GM19043 (cell line): ENCODE measurements around the gene MYO5A.
"Not testable (repeated sequence)": the region's sequence is repeated elsewhere in the genome, so short reads cannot be mapped to it uniquely, and the experiment has no call there.

Experiments used
- ATAC-seq: cut with Tn5 transposase; IDR thresholded peaks from one replicate; pipeline ENCODE4 v1.9.1; 2021; ENCODE audit warnings: low read depth; ENCODE audit not compliant: unreplicated experiment

MYO5A gene

DNA sequence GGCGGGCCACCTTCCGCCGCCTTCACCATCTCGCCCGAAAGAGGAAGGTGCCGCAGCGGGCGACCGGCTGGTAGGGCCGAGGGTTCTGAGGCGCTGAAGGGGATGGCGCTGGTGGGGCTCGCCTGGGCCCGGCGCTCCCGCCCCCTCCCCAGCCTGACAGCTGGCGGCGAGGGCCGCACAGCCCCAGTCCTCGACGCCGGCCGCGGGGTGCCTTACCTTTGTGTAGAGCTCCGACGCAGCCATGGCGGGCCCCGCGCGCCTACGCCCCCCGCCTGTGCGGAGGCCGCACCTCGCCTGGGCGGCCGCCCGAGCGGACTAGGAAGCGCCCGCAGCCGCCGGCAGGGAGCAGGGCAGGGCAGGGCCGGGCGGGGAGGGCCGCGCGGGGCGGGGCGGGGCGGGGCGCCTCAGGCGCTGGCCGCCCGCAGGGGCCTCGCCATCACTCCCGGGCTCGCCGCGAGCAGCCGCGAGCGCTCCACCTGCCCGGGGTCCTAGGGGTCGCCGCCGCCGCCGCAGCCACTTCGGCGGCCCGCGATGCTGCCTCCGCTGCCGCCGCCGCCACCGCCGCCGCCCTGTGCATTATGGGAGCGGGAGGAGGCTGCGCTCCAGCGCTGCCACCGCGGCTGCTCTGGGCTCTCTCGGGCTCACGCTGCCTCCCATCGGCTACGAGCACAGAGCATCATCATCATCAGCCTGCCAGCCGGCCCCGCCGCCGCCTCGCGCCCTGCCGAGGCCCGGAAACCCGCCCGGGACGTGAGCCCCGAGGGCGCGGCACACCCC is at the start of gene MYO5A:
MYO5A (minus strand) TSS at position 317 of the 777 bp plus-strand sequence; CDS start at position 243, 74 bp downstream.
- peak; percentile 77 for ATAC-seq

- ATAC-seq = no peak
Observed at GRCh38 chr15:52576692-52577091, 48.0 kb upstream of the MYO5A start.

- not testable (repeated sequence) for ATAC-seq
Observed at GRCh38 chr15:52575573-52575972, 46.9 kb upstream of the MYO5A start.

DNA sequence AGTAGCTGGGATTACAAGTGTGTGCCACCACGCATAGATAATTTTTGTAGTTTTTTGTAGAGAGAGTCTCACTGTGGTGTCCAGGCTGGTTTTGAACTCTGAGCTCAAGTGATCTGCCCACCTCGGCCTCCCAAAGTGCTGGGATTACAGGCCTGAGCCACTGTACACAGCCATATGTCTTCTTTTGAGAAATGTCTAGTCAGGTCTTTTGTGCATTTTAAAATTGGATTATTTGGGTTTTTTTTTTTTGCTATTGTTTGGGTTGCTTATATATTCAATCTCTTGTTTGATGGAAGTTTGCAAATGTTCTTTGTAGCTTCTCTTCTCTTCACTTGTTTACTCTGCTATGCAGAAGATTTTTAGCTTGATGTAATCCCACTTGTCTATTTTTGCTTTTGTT is 46.4 kb upstream of the MYO5A start:
- no peak for ATAC-seq

- ATAC-seq = not testable (repeated sequence)
Observed at GRCh38 chr15:52574623-52575022, 45.9 kb upstream of the MYO5A start.

DNA sequence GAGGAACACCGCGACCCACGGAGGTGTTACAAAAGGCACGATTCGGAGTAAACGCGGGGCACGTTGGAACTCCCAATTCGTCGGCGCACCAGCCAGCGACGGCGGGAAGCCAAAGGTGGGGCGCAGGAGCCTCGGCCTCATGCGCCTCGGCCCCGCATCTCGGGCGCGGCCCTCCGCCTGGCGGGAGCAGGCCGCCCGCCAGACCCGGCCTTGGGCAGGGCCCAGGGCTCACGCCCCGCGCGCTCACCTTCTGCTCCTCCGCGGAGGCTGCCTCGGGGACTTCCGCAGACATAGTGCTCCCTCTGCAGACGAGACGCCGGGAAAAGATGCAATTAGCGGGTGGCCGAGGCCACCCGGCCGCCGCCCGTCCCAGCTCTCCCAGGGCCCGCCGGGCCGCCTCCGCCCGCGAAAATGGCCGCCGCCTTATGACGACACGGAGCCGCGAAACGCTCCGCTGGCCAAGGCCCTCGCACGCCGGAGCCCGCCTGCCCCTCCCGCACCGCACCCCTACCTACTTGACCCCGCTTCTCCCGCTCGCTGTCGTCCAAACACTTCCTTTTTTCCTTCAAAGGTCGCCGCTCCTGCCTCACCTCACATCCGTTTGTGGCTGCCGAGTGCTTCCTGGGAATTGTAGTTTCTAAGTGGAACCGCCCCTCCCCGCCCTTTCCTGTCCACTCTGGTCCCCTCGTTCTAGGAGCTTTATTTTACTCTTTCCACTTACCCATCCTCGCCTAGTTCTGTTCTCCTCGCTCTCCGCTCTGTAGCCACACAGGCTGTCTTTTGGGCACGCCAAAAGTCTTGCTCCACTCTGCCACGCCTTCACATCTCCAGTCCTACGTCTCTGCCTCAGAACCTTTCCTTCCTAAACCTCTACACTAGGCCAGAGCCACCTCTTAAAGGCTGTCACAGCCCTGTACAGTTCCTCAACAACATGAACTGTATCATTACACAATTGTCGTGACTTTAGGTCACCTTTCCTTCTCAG is 40.2 kb upstream of the MYO5A start, which contains the start of gene ARPP19:
ARPP19 (minus strand) TSS at position 430 of the 985 bp plus-strand sequence; CDS start at position 292, 138 bp downstream.
- peak; percentile 60 for ATAC-seq

DNA sequence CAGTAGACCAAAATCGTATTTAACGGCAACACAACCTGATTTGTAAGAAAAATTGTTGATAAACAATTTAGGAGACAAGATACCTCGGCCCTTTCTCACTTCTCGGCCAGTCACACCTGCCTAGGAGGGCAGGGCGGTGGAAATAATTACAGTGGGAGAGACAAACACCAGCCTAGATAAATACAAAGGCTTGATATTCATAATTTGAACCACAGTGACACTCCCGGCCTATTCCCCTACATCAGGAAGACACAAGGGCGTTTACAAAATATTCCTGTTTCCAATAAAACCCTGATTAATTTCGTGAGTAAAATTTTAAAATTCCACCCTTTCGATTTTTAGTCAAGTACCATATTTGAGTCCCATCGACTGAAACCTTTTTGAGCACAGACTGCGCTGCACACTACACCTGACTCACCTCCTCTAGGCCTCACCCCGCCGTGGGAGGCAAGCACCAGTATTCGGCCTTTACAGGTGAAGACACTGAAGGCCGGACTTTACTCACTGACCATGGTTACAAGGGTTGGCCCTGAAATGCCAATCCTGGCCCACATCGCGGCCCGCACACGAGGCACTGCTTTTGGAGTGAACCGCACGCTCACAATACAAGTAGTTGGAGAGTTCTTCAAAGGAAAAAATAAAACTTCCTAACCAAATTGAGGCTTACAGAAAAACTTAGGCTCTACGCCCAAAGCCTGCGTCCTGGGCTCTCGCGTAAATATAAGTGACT is 39.4 kb upstream of the MYO5A start:
- ATAC-seq = no peak

GRCh38 chr15:52566889-52567288 is 38.2 kb upstream of the MYO5A start:
- no peak for ATAC-seq

DNA sequence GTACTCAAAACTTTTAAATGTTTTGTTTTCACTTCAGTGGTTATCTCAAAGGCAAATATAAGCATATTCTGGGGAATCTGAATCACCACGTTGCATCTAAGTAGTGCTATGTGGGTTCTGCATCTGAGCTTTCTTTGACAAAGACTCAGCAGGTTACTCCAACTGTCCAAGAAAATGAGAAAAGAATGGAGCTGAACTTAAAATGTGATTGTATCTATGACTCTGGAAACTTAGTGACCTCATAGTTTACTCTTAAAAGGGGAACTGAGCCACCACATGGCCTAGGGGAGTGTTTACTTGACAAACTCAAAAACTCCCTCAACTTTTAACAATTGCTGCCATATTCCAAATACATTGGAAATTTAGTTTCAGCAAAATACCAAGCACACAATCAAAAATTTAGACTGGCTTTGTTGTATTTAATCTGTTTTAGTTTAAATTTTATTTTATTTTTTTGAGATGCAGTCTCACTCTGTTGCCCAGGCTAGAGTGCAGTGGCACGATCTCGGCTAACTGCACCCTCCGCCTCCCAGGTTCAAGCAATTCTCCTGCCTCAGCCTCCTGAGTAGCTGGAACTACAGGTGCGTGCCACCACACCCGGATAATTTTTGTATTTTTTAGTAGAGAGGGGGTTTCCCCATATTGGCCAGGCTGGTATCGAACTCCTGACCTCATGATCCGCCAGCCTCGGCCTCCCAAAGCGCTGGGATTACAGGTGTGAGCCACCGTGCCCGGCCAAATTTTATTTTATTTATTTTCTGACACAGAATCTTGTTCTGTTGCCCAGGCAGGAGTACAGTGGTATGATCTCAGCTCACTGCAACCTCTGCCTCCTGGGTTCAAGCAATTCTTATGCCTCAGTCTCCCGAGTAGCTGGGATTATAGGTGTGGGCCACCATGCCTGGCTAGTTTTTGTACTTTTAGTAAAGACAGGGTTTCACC is 37.0 kb upstream of the MYO5A start:
- not testable (repeated sequence) for ATAC-seq

DNA sequence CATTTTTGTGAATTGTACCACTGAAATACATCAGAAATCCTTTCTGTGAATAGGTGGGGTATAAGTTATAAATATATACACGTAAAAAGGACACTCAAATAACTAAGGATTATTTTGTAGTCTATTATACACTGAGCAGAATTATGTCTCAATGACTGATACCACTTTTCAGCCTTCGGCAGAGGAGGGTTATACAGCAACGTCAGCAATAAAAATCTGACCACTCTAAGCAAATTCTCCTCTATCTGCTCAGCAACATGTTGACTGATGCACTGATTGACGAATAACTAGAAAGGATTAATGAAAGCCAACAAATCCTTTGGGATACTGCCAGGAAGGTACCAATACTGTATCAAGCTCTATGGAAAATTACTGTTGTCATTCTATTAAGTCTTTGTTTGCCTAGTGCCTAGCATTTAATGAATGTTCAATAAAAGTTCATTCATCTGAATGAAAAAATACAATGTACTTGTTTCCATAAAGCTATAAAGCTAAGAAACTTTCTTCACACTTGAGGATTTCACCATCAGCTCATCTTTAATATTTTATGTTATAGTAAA is 34.9 kb upstream of the MYO5A start:
- ATAC-seq = no peak

DNA sequence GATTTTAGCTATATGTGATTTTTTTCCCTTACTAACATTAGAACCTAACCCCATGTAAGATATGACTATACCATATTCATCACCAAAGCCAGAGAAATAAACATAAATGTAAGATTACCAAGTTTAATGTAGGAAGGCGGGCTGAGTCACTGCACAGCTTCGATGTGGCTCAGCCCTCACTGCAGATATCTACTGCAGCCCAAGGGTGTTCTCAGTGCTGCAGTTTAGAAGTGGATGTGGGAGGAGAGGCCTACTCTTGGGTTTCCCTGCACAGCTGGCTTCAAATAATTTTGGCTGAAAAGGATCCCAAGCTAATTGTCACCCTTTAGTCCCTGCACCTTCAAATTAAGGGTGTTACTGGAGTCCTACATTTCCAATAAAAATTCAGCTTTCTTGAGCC is 30.9 kb upstream of the MYO5A start:
- no peak for ATAC-seq

DNA sequence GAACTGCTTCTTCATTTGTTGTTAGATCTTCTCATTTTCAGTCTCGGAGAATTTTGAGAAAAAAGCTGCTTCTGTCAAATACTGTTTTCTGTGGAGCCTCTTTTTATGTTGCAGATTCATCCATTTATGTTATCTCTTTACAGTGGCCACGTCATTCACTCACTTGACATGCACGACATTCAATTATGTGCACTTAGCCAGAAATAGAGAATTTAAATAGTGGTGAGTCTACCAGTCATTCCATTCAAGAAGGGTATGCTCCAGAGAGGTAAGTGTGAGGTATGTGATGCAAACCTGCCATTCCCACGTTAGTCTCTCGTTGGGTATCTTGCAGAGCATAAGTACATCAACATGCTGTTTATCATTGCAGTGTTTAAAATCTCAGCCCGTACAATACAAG is 30.3 kb upstream of the MYO5A start:
- no peak for ATAC-seq

DNA sequence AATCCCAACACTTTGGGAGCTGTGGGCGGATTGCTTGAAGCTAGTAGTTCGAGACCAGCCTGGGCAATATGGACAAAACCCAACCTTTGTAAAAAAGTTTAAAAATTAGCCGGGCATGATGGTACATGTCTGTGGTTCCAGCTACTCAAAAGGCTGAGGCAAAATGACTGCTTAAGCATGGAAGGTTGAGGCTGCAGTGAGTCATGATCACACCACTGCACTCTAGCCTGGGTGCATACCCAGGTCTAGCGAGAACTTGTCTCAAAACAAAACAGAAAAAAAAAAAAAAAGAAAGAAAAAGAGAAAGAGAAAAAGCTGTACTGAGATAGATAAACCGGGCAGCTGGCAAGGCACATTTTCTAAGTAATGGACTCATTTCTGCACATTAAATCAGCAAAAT is 29.5 kb upstream of the MYO5A start:
- ATAC-seq = peak; percentile 67

DNA sequence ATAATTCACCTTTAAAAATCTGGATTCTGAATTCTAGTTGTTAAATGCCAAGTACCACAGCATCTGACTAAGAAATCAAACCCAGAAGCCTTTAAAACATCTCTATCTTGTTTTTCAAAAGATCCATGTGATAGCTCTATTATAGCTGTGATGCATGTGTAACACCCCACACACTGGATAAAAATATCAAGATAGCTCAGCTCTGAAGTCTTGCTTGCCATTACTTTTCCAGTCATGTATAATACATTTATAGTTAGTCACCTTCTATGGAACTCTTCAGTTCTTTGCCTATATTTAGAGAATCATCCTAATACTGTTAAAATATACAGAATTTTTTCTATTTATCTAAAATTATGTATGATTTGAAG is 28.6 kb upstream of the MYO5A start:
- no peak for ATAC-seq

DNA sequence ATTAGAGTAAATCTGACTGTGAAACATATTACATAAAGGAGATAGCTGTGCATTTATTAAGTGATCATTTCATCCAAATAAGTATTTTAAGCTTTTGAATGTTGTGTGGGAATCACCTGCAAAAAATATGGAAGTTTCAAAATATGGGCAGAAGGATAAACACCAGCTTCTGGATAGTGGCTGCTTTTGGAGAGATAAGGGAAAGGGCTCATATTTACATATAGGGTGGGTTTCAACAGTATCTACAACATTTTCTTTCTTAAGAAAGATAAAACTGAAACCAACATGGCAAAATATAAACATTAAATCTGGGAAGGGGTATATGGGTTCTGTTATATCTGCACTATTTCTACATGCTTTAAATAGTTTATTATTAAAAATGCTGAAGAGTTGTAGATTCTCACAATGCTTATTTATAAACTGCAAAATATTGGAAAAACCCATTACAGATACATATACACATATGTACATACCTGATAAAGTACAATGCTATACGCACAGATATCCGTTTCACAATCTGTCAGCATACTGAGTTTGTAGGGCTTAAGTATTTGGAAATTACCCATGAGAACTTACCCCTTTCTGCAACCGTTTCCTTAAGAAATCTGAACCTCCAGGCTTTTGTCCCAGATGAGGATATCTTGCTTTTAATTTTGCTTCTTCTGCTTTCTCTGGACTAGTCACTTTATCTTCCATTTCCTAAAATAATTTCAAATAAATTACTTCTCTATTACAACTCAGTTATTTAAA is 28.0 kb upstream of the MYO5A start:
- no peak for ATAC-seq

- no peak for ATAC-seq
Observed at GRCh38 chr15:52552303-52552702, 23.6 kb upstream of the MYO5A start.

- ATAC-seq = no peak
Observed at GRCh38 chr15:52551762-52552161, 23.1 kb upstream of the MYO5A start.

- not testable (repeated sequence) for ATAC-seq
Observed at GRCh38 chr15:52551186-52551585, 22.5 kb upstream of the MYO5A start.
